Calu3 (cell line): ENCODE measurements around the gene NAE1. TPM values are rescaled to one million over a fixed set of nuclear protein-coding genes. Genes with fewer than 3 reads are reported as not detected.

Source experiments
- BruUV-seq: library from RNA; stranded (reverse); fragments of 400-500 nt; replicated peaks from 2 replicates; lab custom pipeline; 2021; lab: Mats Ljungman, UMichigan
- CTCF ChIA-PET: fragments of 300-600 bp; sonication (Branson Sonifier 250); formaldehyde crosslinking; loops from one replicate; lab custom pipeline; 2022; ENCODE audit warnings: antibody characterized with exemption; lab: Charles Lee
- DNase-seq: peaks from one replicate; pipeline ENCODE4 v3.0.0; 2022
- H3K27ac Mint-ChIP-seq: one replicate; pipeline ENCODE4 v1.8.0; 2022; ENCODE audit warnings: mixed read lengths; ENCODE audit not compliant: unreplicated experiment
- H3K27me3 Mint-ChIP-seq: one replicate; pipeline ENCODE4 v1.8.0; 2022; ENCODE audit warnings: mixed read lengths; ENCODE audit not compliant: unreplicated experiment
- H3K36me3 Mint-ChIP-seq: one replicate; pipeline ENCODE4 v1.8.0; 2022; ENCODE audit warnings: mild to moderate bottlenecking, moderate library complexity, mixed read lengths; ENCODE audit not compliant: insufficient read depth, unreplicated experiment
- H3K4me1 Mint-ChIP-seq: one replicate; pipeline ENCODE4 v1.8.0; 2022; ENCODE audit warnings: mild to moderate bottlenecking, low read depth, mixed read lengths; ENCODE audit not compliant: unreplicated experiment
- H3K4me3 Mint-ChIP-seq: one replicate; pipeline ENCODE4 v1.8.0; 2022; ENCODE audit warnings: mild to moderate bottlenecking, low read depth, moderate library complexity, mixed read lengths; ENCODE audit not compliant: unreplicated experiment
- H3K9me3 Mint-ChIP-seq: one replicate; pipeline ENCODE4 v1.8.0; 2022; ENCODE audit warnings: low read depth, mixed read lengths; ENCODE audit not compliant: unreplicated experiment
- CTCF ChIP-seq: fragments of 200-600 bp; IDR thresholded peaks from one replicate; pipeline ENCODE4 v1.8.0; 2022; ENCODE audit warnings: antibody characterized with exemption; ENCODE audit not compliant: unreplicated experiment
- intact Hi-C: fragments of 100-400 bp; cut with micrococcal nuclease; formaldehyde crosslinking; loops from one replicate; pipeline ENCODE4 v1.10.0; 2022; ENCODE audit not compliant: unreplicated experiment
- total RNA-seq: library from RNA; stranded (reverse); gene quantifications from 2 replicates; pipeline ENCODE4 v1.2.3, GENCODE V29; 2022

The NAE1 gene
- total RNA-seq, 1 experiment from 2014 or later = 79.4 TPM

- Mint-ChIP-seq H3K36me3 (no peaks in the 10 kb centered on the region), H3K4me1 (peaks cover 8% of the 10 kb centered on the region), H3K27me3 (peaks cover 86% of the 10 kb centered on the region), H3K9me3 (no peaks in the 10 kb centered on the region), H3K27ac (no peak overlapping the region), H3K4me3 (no peak overlapping the region)
- no peak for TF ChIP-seq CTCF
- intact Hi-C loops = no loop called here
- DNase-seq = no peak
- BruUV-seq = no TSS peak
- CTCF ChIA-PET = interaction anchor here (0.6 to 1.2 kb wide), 2 partner anchors 11 to 19 kb away, joined by 3 to 4 read pairs; partner anchors contain the start of gene NAE1
Observed at GRCh38 chr16:66849549-66849948, 18.8 kb upstream of the NAE1 start.

DNA sequence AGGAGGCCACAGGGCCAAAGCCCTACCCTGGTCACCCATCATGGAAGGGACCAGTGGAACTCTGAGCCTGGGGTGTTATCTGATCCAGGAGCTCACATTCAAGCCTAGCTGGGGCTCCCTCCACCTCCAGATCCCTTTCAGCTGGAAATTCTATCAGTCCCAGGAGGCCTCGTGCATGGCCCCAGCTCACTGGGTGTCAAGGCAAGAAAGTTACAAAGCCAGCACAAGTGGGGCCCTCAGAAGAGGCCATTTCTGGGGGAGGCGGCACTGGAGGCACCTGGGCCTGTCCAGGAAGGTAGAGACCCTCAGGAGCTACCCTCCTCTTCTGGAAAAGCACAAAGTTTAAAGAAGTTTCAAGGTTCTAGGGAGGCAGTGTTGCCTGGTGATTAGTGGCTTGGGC is 18.2 kb upstream of the NAE1 start:
- H3K4me3 Mint-ChIP-seq = no peak overlapping the region
- TF ChIP-seq CTCF = no peak
- no peaks in the 10 kb centered on the region for H3K9me3 Mint-ChIP-seq
- DNase-seq = no peak
- peaks cover 86% of the 10 kb centered on the region for H3K27me3 Mint-ChIP-seq
- intact Hi-C loops = no loop called here
- CTCF ChIA-PET = interaction anchor here (0.6 to 1.2 kb wide), 2 partner anchors 11 to 18 kb away, joined by 3 to 4 read pairs; partner anchors contain the start of gene NAE1
- no peaks in the 10 kb centered on the region for H3K36me3 Mint-ChIP-seq
- no TSS peak for BruUV-seq
- H3K4me1 Mint-ChIP-seq = peaks cover 8% of the 10 kb centered on the region
- no peak overlapping the region for H3K27ac Mint-ChIP-seq

DNA sequence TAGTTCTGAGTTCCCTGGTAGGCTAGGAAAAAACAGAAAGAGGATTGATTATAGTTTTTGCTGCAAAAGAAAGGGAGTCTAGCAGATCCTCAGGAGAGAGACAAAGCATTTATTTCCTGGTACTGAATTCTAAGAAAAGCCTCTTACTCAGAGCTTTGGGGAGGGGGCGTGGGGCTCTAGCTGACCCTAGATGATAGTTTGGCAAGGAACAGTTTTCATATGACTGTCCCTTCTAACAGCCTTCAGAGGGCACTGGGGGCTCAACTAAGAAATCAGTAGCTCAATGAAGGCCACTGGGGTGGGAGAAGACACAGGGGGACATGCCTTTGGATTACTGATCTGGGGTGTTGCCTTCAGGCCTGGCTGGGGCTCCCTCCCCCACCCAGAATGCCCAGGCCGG is 17.4 kb upstream of the NAE1 start:
- H3K4me1 Mint-ChIP-seq = peaks cover 8% of the 10 kb centered on the region
- CTCF ChIA-PET = interaction anchor here (1.1 kb wide), 1 partner anchor 20 kb away, joined by 4 read pairs; no protein-coding TSS in a partner anchor
- no peak for TF ChIP-seq CTCF
- H3K9me3 Mint-ChIP-seq = no peaks in the 10 kb centered on the region
- no TSS peak for BruUV-seq
- H3K36me3 Mint-ChIP-seq = no peaks in the 10 kb centered on the region
- H3K4me3 Mint-ChIP-seq = no peak overlapping the region
- H3K27ac Mint-ChIP-seq = no peak overlapping the region
- no peak for DNase-seq
- peaks cover 86% of the 10 kb centered on the region for H3K27me3 Mint-ChIP-seq
- intact Hi-C loops = no loop called here

- no TSS peak for BruUV-seq
- CTCF ChIA-PET = interaction anchor here (1.1 kb wide), 1 partner anchor 20 kb away, joined by 4 read pairs; no protein-coding TSS in a partner anchor
Observed at GRCh38 chr16:66847533-66848067, 16.8 kb upstream of the NAE1 start.

More at GRCh38 chr16:66847533-66848067, 16.8 kb upstream of the NAE1 start:
- H3K27ac Mint-ChIP-seq = no peak overlapping the region
- no peak overlapping the region for H3K4me3 Mint-ChIP-seq
- no peaks in the 10 kb centered on the region for H3K9me3 Mint-ChIP-seq
- peaks cover 86% of the 10 kb centered on the region for H3K27me3 Mint-ChIP-seq
- no peaks in the 10 kb centered on the region for H3K36me3 Mint-ChIP-seq
- no peak for DNase-seq
- intact Hi-C loops = no loop called here
- H3K4me1 Mint-ChIP-seq = peaks cover 8% of the 10 kb centered on the region
- no peak for TF ChIP-seq CTCF
